GM21423 (cell line): Measurements from ENCODE around the gene NLRC3.

Experiments
- ATAC-seq: cut with Tn5 transposase; IDR thresholded peaks from one replicate; pipeline ENCODE4 v1.9.1; 2021; ENCODE audit warnings: mild to moderate bottlenecking, moderate library complexity; ENCODE audit not compliant: unreplicated experiment

NLRC3 gene

DNA sequence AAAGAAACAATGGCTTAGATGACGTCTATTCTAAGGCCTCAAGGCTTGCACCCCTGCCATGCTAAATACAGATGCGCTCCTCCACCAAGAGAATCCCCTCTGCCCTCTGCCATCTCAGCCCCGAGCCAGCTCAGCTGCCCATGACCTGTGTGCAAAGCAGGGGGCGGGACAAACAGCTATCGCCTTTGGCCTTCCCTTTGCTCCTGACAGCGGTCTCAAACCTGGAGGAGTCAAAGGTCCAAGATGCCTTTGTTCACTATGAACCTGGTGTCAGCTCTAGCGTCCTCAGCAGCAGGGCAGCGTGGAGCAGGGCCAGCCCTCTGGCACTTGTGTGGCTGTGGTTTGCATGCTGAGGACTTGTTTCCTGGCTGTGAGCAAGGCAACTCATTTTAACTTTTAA is 21.9 kb upstream of the NLRC3 start:
- no peak for ATAC-seq

GRCh38 chr16:3598236-3598635 is 21.0 kb upstream of the NLRC3 start:
- no peak for ATAC-seq

GRCh38 chr16:3597676-3598075 is 20.5 kb upstream of the NLRC3 start:
- ATAC-seq, result no peak

DNA sequence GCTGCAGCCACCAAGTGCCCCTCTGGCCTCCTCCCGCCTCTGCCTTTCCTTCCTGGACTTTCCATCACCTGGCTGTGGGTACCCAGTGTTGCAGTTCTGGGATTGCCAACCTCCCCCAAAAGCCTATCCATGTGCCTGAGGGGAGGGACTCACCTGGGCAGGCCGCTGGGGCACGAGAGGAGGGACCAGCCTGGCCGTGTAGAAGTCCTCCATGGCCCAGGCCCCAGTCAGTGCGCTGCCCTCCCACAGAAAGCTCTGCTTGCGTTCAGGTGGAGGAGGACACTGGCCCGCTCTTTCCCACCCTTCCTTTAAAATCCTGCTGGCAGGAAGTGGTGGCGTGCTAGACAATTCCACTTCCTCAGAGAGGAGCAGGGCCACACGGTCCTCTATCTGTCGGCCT is 20.0 kb upstream of the NLRC3 start:
- no peak for ATAC-seq

DNA sequence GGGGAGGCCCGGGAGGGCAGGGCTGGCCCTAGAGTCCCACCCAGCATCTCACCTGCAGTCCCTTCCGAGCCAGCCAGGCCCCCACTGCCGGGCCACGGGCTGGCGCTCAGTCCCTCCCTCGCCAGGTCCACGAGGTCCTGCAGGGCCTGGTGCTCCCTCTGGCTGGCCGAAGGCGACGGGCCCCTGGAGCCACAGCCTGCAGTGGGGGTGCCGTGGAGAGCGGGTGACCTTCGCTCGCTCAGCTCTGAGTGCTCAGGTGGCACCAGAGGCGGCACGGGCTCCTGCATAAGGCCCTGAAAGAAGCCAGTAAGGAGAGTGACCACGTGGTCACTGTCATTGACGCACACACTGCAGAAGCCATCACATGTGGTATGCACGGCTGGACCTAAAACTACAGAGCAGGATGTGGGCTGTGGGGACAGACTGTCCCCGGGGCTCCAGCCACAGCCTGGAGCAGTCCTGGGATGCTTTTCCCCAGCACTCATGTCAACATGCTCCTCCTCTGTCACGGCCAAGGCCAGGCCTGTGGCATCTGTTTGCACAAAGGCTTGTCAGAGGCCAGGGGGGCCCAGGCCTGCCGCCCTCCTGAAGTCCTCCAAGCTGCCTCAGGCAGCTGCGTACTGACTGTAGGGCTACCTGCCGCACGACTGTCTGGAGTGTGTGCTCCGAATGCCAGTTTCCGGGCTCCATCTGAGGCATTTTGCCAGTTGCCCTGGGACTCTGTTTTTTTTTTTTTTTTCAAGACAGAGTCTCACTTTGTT is 19.1 kb upstream of the NLRC3 start:
- ATAC-seq, result no peak

GRCh38 chr16:3595521-3596021 is 18.4 kb upstream of the NLRC3 start:
- ATAC-seq, result no peak

- ATAC-seq, result no peak
Observed at GRCh38 chr16:3595110-3595486, 17.9 kb upstream of the NLRC3 start.

GRCh38 chr16:3594316-3595109 is 17.3 kb upstream of the NLRC3 start:
- ATAC-seq, result no peak

GRCh38 chr16:3592559-3592958 is 15.4 kb upstream of the NLRC3 start:
- no peak for ATAC-seq

GRCh38 chr16:3591991-3592390 is 14.8 kb upstream of the NLRC3 start:
- no peak for ATAC-seq

GRCh38 chr16:3591436-3591803 is 14.2 kb upstream of the NLRC3 start:
- ATAC-seq, result no peak

GRCh38 chr16:3590736-3591435 is 13.7 kb upstream of the NLRC3 start:
- no peak for ATAC-seq

- no peak for ATAC-seq
Observed at GRCh38 chr16:3589991-3590701, 12.9 kb upstream of the NLRC3 start.

- no peak for ATAC-seq
Observed at GRCh38 chr16:3589441-3589921, 12.3 kb upstream of the NLRC3 start.

DNA sequence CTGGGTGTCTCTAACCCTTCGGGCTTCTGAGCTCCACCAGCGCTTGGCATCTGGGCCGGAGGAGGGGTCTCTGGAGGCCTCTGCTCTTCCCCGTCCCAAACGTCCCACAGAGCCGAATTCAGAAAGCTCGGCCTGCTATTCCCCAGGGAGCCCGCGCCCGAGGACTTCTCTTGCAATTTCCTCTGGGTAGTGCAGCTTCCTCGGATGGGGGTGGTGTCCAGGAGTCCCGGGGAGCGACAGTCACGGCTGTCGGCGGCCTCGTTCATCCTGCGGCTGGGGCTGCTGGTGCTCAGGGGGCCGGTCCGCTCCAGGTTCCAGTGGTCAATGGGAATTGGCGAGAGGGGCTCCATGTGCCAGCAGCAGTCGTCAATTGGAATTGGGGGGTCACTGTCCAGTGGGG is 11.8 kb upstream of the NLRC3 start:
- no peak for ATAC-seq

- ATAC-seq, result no peak
Observed at GRCh38 chr16:3587547-3588110, 10.4 kb upstream of the NLRC3 start.

GRCh38 chr16:3584412-3584811 is 7.2 kb upstream of the NLRC3 start:
- ATAC-seq, result no peak

GRCh38 chr16:3583303-3584038 is 6.3 kb upstream of the NLRC3 start:
- no peak for ATAC-seq

DNA sequence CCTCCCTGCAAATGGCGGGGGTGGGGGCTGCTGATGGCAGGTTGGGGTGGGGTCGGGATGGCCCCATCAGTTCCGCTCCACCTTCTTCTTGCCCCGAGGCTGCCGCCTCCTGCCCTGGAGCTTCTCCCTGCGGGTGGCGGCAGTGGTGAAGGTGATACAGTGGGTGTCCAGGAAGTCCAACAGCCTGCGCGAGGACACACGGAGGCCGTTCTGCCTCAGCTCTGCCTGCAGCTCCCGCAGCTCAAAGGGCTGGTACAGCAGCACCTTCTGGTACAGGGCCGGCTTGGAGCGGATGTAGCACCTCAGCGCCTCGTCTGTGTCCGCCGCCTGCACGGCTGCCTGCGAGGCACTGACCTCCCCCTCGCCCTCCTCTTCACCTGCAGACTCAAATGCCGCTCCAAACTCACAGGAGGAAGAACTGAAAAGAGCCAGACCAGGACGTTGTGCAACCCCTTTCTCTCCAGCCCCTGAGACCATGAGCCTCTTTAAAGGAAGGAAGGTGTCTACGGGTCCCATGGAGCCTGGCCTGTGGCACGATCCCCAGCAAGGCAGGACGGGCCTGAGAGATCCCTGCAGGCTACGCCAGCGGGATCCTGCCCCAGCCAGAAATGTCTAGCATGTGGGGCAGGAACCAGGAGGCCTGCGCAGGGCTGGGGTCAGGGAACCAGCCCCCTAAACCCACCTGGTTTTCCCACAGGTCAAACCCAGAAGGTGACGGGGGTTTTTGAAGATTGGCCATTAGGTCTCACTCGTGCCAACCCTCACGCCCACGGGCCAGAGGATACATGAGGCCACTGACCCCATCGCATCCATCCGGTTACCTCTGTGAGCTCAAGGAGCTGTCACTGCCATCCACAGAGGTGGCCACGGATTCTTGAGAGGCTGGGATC is 5.3 kb upstream of the NLRC3 start:
- ATAC-seq, result no peak
